ENCODE data around the gene NYAP2.

Gene NYAP2

GRCh38 chr2:225615514-225615913, 216.0 kb downstream of the NYAP2 start:
- no peak for TF ChIP-seq GATA2 (IDR thresholded peaks at IDR 0.05; ENCODE audit: low read depth, low read length)
- no peak for TF ChIP-seq GATA3 (IDR thresholded peaks at IDR 0.05; ENCODE audit: low read depth, low read length)

- no peak for TF ChIP-seq GATA3 (IDR thresholded peaks at IDR 0.05; ENCODE audit: low read depth, low read length)
- TF ChIP-seq GATA2 (IDR thresholded peaks at IDR 0.05; ENCODE audit: low read depth, low read length) = no peak
Observed at GRCh38 chr2:225616372-225616771, 216.9 kb downstream of the NYAP2 start.

- TF ChIP-seq GATA2 (IDR thresholded peaks at IDR 0.05; ENCODE audit: low read depth, low read length) = no peak
Observed at GRCh38 chr2:225616848-225617247, 217.3 kb downstream of the NYAP2 start.

- TF ChIP-seq GATA2 (IDR thresholded peaks at IDR 0.05; ENCODE audit: low read depth, low read length) (no peak), GATA3 (IDR thresholded peaks at IDR 0.05; ENCODE audit: low read depth, low read length) (no peak)
Observed at GRCh38 chr2:225620227-225620626, 220.7 kb downstream of the NYAP2 start.

GRCh38 chr2:225630824-225631533, 231.5 kb downstream of the NYAP2 start:
- TF ChIP-seq GATA3 (IDR thresholded peaks at IDR 0.05; ENCODE audit: low read depth, low read length) (no peak), GATA2 (IDR thresholded peaks at IDR 0.05; ENCODE audit: low read depth, low read length) (no peak)

- TF ChIP-seq GATA2 (IDR thresholded peaks at IDR 0.05; ENCODE audit: low read depth, low read length) (no peak), GATA3 (IDR thresholded peaks at IDR 0.05; ENCODE audit: low read depth, low read length) (no peak)
Observed at GRCh38 chr2:225632351-225632750, 232.8 kb downstream of the NYAP2 start.

- no peak for TF ChIP-seq GATA2 (IDR thresholded peaks at IDR 0.05; ENCODE audit: low read depth, low read length)
- no peak for TF ChIP-seq GATA3 (IDR thresholded peaks at IDR 0.05; ENCODE audit: low read depth, low read length)
Observed at GRCh38 chr2:225636558-225636957, 237.0 kb downstream of the NYAP2 start.

GRCh38 chr2:225637259-225637658, 237.7 kb downstream of the NYAP2 start:
- no peak for TF ChIP-seq GATA3 (IDR thresholded peaks at IDR 0.05; ENCODE audit: low read depth, low read length)
- TF ChIP-seq GATA2 (IDR thresholded peaks at IDR 0.05; ENCODE audit: low read depth, low read length) = no peak

GRCh38 chr2:225640550-225640949, 241.0 kb downstream of the NYAP2 start:
- TF ChIP-seq GATA2 (IDR thresholded peaks at IDR 0.05; ENCODE audit: low read depth, low read length) = no peak
- TF ChIP-seq GATA3 (IDR thresholded peaks at IDR 0.05; ENCODE audit: low read depth, low read length) = no peak

GRCh38 chr2:225649274-225649673, 249.8 kb downstream of the NYAP2 start:
- TF ChIP-seq GATA2 (IDR thresholded peaks at IDR 0.05; ENCODE audit: low read depth, low read length) (no peak), GATA3 (IDR thresholded peaks at IDR 0.05; ENCODE audit: low read depth, low read length) (no peak)

GRCh38 chr2:225650041-225650440, 250.5 kb downstream of the NYAP2 start:
- no peak for TF ChIP-seq GATA2 (IDR thresholded peaks at IDR 0.05; ENCODE audit: low read depth, low read length)
- no peak for TF ChIP-seq GATA3 (IDR thresholded peaks at IDR 0.05; ENCODE audit: low read depth, low read length)

- TF ChIP-seq GATA2 (IDR thresholded peaks at IDR 0.05; ENCODE audit: low read depth, low read length) (no peak), GATA3 (IDR thresholded peaks at IDR 0.05; ENCODE audit: low read depth, low read length) (no peak)
Observed at GRCh38 chr2:225660262-225661131, 261.0 kb downstream of the NYAP2 start.

GRCh38 chr2:225662101-225662500, 262.6 kb downstream of the NYAP2 start:
- TF ChIP-seq GATA3 (IDR thresholded peaks at IDR 0.05; ENCODE audit: low read depth, low read length) = no peak
- TF ChIP-seq GATA2 (IDR thresholded peaks at IDR 0.05; ENCODE audit: low read depth, low read length) = no peak

GRCh38 chr2:225667445-225667844, 267.9 kb downstream of the NYAP2 start:
- TF ChIP-seq GATA2 (IDR thresholded peaks at IDR 0.05; ENCODE audit: low read depth, low read length) (no peak), GATA3 (IDR thresholded peaks at IDR 0.05; ENCODE audit: low read depth, low read length) (no peak)
